IPS-15b (cell line): ENCODE results near the gene H2BK1.

Source experiments
- H3K27me3 ChIP-seq: one replicate; pipeline ENCODE4 v1.6.1; 2013; ENCODE audit warnings: low read length; ENCODE audit not compliant: control insufficient read depth, insufficient read depth
- H3K36me3 ChIP-seq: one replicate; pipeline ENCODE4 v1.6.1; 2013; ENCODE audit warnings: low read length; ENCODE audit not compliant: control insufficient read depth, insufficient read depth
- H3K4me1 ChIP-seq: one replicate; pipeline ENCODE4 v1.6.1; 2013; ENCODE audit warnings: mild to moderate bottlenecking, low read length; ENCODE audit not compliant: control insufficient read depth, insufficient read depth
- H3K4me3 ChIP-seq: one replicate; pipeline ENCODE4 v1.5.1; 2013; ENCODE audit warnings: low read depth, low read length
- H3K9ac ChIP-seq: one replicate; pipeline ENCODE4 v1.6.1; 2013; ENCODE audit warnings: low read depth, mild to moderate bottlenecking, low read length
- H3K9me3 ChIP-seq: one replicate; pipeline ENCODE4 v1.6.1; 2013; ENCODE audit warnings: mild to moderate bottlenecking, low read length; ENCODE audit not compliant: control insufficient read depth, insufficient read depth

The H2BK1 gene

DNA sequence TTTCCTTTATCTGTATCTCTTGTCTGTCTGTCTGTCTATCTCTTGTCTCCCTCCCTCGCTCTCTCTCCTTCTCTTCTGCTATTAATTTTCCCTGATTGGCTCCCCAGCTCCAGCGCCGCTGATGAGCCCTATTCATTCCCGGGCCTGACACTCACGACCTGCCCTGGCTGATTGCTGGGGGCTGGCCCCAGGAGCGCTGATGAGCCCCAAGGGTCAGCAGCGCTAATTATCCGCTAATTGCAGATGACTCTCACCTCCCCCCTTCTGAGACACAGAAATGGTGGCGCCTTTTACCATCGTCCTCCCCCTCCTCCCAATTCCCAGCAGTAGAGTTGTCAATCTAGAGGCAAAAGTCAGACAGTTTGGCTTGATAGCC lies 41.5 kb downstream of the H2BK1 start:
- H3K4me3 ChIP-seq = peak overlapping the region; percentile 45
- H3K9me3 ChIP-seq = peaks cover 6% of the 10 kb centered on the region
- peaks cover 2% of the 10 kb centered on the region for H3K4me1 ChIP-seq
- H3K9ac ChIP-seq = no peak overlapping the region
- H3K27me3 ChIP-seq = peaks cover 81% of the 10 kb centered on the region
- no peaks in the 10 kb centered on the region for H3K36me3 ChIP-seq

- no peaks in the 10 kb centered on the region for H3K36me3 ChIP-seq
- no peak overlapping the region for H3K9ac ChIP-seq
- peaks cover 2% of the 10 kb centered on the region for H3K4me1 ChIP-seq
- peaks cover 81% of the 10 kb centered on the region for H3K27me3 ChIP-seq
- H3K4me3 ChIP-seq = peak overlapping the region; percentile 45
- H3K9me3 ChIP-seq = peaks cover 4% of the 10 kb centered on the region
These were observed 42.1 kb downstream of the H2BK1 start for GRCh38 chr7:151168003-151168786.

GRCh38 chr7:151167197-151167961 lies 42.9 kb downstream of the H2BK1 start, which contains the start of gene GBX1:
TSS of gene GBX1 (minus strand) at chr7:151167694. CDS start at chr7:151167548, 146 bp downstream.
- peak within 1 kb of the TSS; percentile 45 for H3K4me3 ChIP-seq

GRCh38 chr7:151166629-151167196 lies 43.6 kb downstream of the H2BK1 start:
- Histone ChIP-seq H3K27me3 (peaks cover 78% of the 10 kb centered on the region), H3K9me3 (no peaks in the 10 kb centered on the region), H3K4me3 (peak overlapping the region; percentile 45), H3K36me3 (no peaks in the 10 kb centered on the region), H3K4me1 (peaks cover 2% of the 10 kb centered on the region), H3K9ac (no peak overlapping the region)

More at GRCh38 chr7:151167197-151167961, 42.9 kb downstream of the H2BK1 start, which contains the start of gene GBX1:
- Histone ChIP-seq H3K27me3 (peaks cover 78% of the 10 kb centered on the region), H3K9me3 (no peaks in the 10 kb centered on the region), H3K9ac (no peak within 1 kb of the TSS), H3K36me3 (no peaks in the 10 kb centered on the region), H3K4me1 (peaks cover 2% of the 10 kb centered on the region)

GRCh38 chr7:151161757-151162156 lies 48.5 kb downstream of the H2BK1 start:
- Histone ChIP-seq H3K9me3 (no peaks in the 10 kb centered on the region), H3K27me3 (peaks cover 72% of the 10 kb centered on the region), H3K9ac (no peak overlapping the region), H3K4me1 (peaks cover 3% of the 10 kb centered on the region), H3K4me3 (no peak overlapping the region), H3K36me3 (no peaks in the 10 kb centered on the region)
